ENCODE measurements around the gene RAB21.

Gene RAB21

DNA sequence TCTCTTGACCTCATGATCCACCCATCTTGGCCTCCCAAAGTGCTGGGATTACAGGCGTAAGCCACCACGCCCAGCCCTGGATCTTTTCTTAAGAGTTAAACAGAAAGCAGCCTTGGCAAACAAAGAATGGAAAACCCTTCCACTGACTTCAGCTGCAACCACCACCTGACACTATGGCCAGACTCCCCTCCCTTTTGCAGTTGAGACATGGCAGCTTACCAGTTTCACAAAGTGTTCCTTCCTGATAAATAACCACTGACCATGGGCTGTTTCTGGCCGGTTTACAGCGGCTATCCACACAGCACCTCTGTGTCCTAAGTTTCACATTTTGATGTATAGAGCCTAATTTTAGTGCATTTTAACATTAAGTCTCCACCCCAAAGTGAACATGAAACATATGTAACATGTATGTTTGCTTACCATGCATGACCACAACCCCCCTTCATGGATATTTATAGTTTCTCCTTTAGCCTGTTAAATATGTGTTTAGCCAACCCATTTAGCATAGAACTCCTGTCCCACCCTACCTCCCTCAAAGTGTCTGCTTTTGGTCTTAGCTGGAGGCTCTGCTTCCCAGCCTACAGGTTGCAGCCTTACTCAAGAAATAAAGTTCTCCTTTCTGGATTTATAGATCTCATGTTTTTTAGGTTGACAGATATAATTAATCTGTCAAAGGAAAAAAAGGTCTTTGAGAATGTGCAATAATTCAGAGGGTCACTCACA, 32.7 kb upstream of the RAB21 start:
- H3K9me3 ChIP-seq (ENCODE audit: control extremely low read depth in 1 of 5, control insufficient read depth in 4 of 5, insufficient read depth in 2 of 5, low read depth in 1 of 5, low read length in 4 of 5), result no peaks in the 10 kb centered on the region
- no peak for DNase-seq
- no peak overlapping the region for H3K4me3 ChIP-seq (ENCODE audit: control insufficient read depth in 1 of 7, extremely low read depth in 1 of 7, insufficient read depth in 4 of 7, low read depth in 2 of 7, low read length in 6 of 7)
- POLR2A ChIA-PET, result no interaction called here
- 100% methylated on average over 2 of the region's 4 CpGs for WGBS (ENCODE audit: insufficient coverage)
- H3K27me3 ChIP-seq (replicated peaks in 2 of 5; ENCODE audit: control insufficient read depth in 4 of 5, insufficient read depth in 5 of 5, low read length in 4 of 5), result no peaks in the 10 kb centered on the region
- no peaks in the 10 kb centered on the region for H3K4me1 ChIP-seq (ENCODE audit: control extremely low read depth in 1 of 4, control insufficient read depth in 4 of 4, insufficient read depth in 4 of 4, low read length in 3 of 4)
- H3K27ac ChIP-seq (ENCODE audit: insufficient read depth in 1 of 2, low read depth in 1 of 2, low read length in 2 of 2, poor library complexity in 1 of 2, severe bottlenecking in 2 of 2), result no peak overlapping the region
- no peaks in the 10 kb centered on the region for H3K36me3 ChIP-seq (ENCODE audit: control insufficient read depth in 4 of 4, insufficient read depth in 4 of 4, low read length in 3 of 4)
- CTCF ChIA-PET, result no interaction called here

DNA sequence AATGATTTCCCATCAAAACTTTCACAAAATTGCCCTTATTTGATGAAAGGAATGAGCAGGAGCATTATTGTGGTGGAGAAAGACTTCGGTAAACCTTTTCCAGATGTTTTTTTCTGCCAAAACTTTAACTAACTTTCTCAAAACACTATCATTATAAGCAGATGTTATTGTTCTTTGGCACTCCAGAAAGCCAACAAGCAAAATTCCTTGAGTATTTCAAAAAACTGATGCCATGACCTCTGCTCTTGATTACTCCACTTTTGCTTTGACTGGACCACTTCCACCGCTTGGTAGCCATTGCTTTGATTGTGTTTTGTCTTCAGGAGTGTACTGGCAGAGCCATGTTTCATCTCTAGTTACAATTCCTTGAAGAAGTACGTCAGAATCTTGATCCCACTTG, 29.7 kb upstream of the RAB21 start:
- Histone ChIP-seq H3K9me3 (ENCODE audit: control extremely low read depth in 1 of 5, control insufficient read depth in 4 of 5, insufficient read depth in 2 of 5, low read depth in 1 of 5, low read length in 4 of 5) (no peaks in the 10 kb centered on the region), H3K36me3 (ENCODE audit: control insufficient read depth in 4 of 4, insufficient read depth in 4 of 4, low read length in 3 of 4) (no peaks in the 10 kb centered on the region), H3K4me3 (ENCODE audit: control insufficient read depth in 1 of 7, extremely low read depth in 1 of 7, insufficient read depth in 4 of 7, low read depth in 2 of 7, low read length in 6 of 7) (no peak overlapping the region), H3K27ac (ENCODE audit: insufficient read depth in 1 of 2, low read depth in 1 of 2, low read length in 2 of 2, poor library complexity in 1 of 2, severe bottlenecking in 2 of 2) (no peak overlapping the region), H3K27me3 (replicated peaks in 2 of 5; ENCODE audit: control insufficient read depth in 4 of 5, insufficient read depth in 5 of 5, low read length in 4 of 5) (no peaks in the 10 kb centered on the region), H3K4me1 (ENCODE audit: control extremely low read depth in 1 of 4, control insufficient read depth in 4 of 4, insufficient read depth in 4 of 4, low read length in 3 of 4) (no peaks in the 10 kb centered on the region)
- CTCF ChIA-PET, result no interaction called here
- POLR2A ChIA-PET, result no interaction called here
- no peak for DNase-seq
- WGBS (ENCODE audit: insufficient coverage), result 100% methylated on average over 1 of the region's 3 CpGs

- Histone ChIP-seq H3K27me3 (replicated peaks in 2 of 5; ENCODE audit: control insufficient read depth in 4 of 5, insufficient read depth in 5 of 5, low read length in 4 of 5) (no peaks in the 10 kb centered on the region), H3K4me1 (ENCODE audit: control extremely low read depth in 1 of 4, control insufficient read depth in 4 of 4, insufficient read depth in 4 of 4, low read length in 3 of 4) (no peaks in the 10 kb centered on the region), H3K4me3 (ENCODE audit: control insufficient read depth in 1 of 7, extremely low read depth in 1 of 7, insufficient read depth in 4 of 7, low read depth in 2 of 7, low read length in 6 of 7) (no peak overlapping the region), H3K27ac (ENCODE audit: insufficient read depth in 1 of 2, low read depth in 1 of 2, low read length in 2 of 2, poor library complexity in 1 of 2, severe bottlenecking in 2 of 2) (no peak overlapping the region), H3K9me3 (ENCODE audit: control extremely low read depth in 1 of 5, control insufficient read depth in 4 of 5, insufficient read depth in 2 of 5, low read depth in 1 of 5, low read length in 4 of 5) (no peaks in the 10 kb centered on the region), H3K36me3 (ENCODE audit: control insufficient read depth in 4 of 4, insufficient read depth in 4 of 4, low read length in 3 of 4) (no peaks in the 10 kb centered on the region)
- CTCF ChIA-PET, result interaction anchor here (0.6 to 0.7 kb wide), 2 partner anchors 30 to 480 kb away, joined by 4 read pairs; no protein-coding TSS in a partner anchor
- WGBS (ENCODE audit: insufficient coverage), result 100% methylated on average over 1 of the region's 2 CpGs
- no peak for DNase-seq
- POLR2A ChIA-PET, result no interaction called here
These were observed 28.1 kb upstream of the RAB21 start for GRCh38 chr12:71726548-71726947.

- Histone ChIP-seq H3K27ac (ENCODE audit: insufficient read depth in 1 of 2, low read depth in 1 of 2, low read length in 2 of 2, poor library complexity in 1 of 2, severe bottlenecking in 2 of 2) (no peak overlapping the region), H3K4me3 (ENCODE audit: control insufficient read depth in 1 of 7, extremely low read depth in 1 of 7, insufficient read depth in 4 of 7, low read depth in 2 of 7, low read length in 6 of 7) (no peak overlapping the region), H3K27me3 (replicated peaks in 2 of 5; ENCODE audit: control insufficient read depth in 4 of 5, insufficient read depth in 5 of 5, low read length in 4 of 5) (no peaks in the 10 kb centered on the region), H3K9me3 (ENCODE audit: control extremely low read depth in 1 of 5, control insufficient read depth in 4 of 5, insufficient read depth in 2 of 5, low read depth in 1 of 5, low read length in 4 of 5) (no peaks in the 10 kb centered on the region), H3K36me3 (ENCODE audit: control insufficient read depth in 4 of 4, insufficient read depth in 4 of 4, low read length in 3 of 4) (no peaks in the 10 kb centered on the region), H3K4me1 (ENCODE audit: control extremely low read depth in 1 of 4, control insufficient read depth in 4 of 4, insufficient read depth in 4 of 4, low read length in 3 of 4) (no peaks in the 10 kb centered on the region)
- DNase-seq, result no peak
- WGBS (ENCODE audit: insufficient coverage), result 100% methylated on average over 2 of the region's 5 CpGs
- ChIA-PET POLR2A (no interaction called here), CTCF (no interaction called here)
These were observed 26.7 kb upstream of the RAB21 start for GRCh38 chr12:71727958-71728357.

GRCh38 chr12:71730936-71731335, 23.7 kb upstream of the RAB21 start:
- no peak overlapping the region for H3K4me3 ChIP-seq (ENCODE audit: control insufficient read depth in 1 of 7, extremely low read depth in 1 of 7, insufficient read depth in 4 of 7, low read depth in 2 of 7, low read length in 6 of 7)
- no peak for DNase-seq
- ChIA-PET CTCF (interaction anchor here (0.7 kb wide), 1 partner anchor 1090 kb away, joined by 3 read pairs; no protein-coding TSS in a partner anchor), POLR2A (no interaction called here)
- H3K27ac ChIP-seq (ENCODE audit: insufficient read depth in 1 of 2, low read depth in 1 of 2, low read length in 2 of 2, poor library complexity in 1 of 2, severe bottlenecking in 2 of 2), result no peak overlapping the region
- 100% methylated on average over 2 of the region's 7 CpGs for WGBS (ENCODE audit: insufficient coverage)
- no peaks in the 10 kb centered on the region for H3K27me3 ChIP-seq (replicated peaks in 2 of 5; ENCODE audit: control insufficient read depth in 4 of 5, insufficient read depth in 5 of 5, low read length in 4 of 5)
- no peaks in the 10 kb centered on the region for H3K9me3 ChIP-seq (ENCODE audit: control extremely low read depth in 1 of 5, control insufficient read depth in 4 of 5, insufficient read depth in 2 of 5, low read depth in 1 of 5, low read length in 4 of 5)
- H3K4me1 ChIP-seq (ENCODE audit: control extremely low read depth in 1 of 4, control insufficient read depth in 4 of 4, insufficient read depth in 4 of 4, low read length in 3 of 4), result no peaks in the 10 kb centered on the region
- H3K36me3 ChIP-seq (ENCODE audit: control insufficient read depth in 4 of 4, insufficient read depth in 4 of 4, low read length in 3 of 4), result no peaks in the 10 kb centered on the region

GRCh38 chr12:71731439-71732356, 23.0 kb upstream of the RAB21 start:
- POLR2A ChIA-PET, result no interaction called here
- no peaks in the 10 kb centered on the region for H3K27me3 ChIP-seq (replicated peaks in 2 of 5; ENCODE audit: control insufficient read depth in 4 of 5, insufficient read depth in 5 of 5, low read length in 4 of 5)
- no peak overlapping the region for H3K27ac ChIP-seq (ENCODE audit: insufficient read depth in 1 of 2, low read depth in 1 of 2, low read length in 2 of 2, poor library complexity in 1 of 2, severe bottlenecking in 2 of 2)
- WGBS (ENCODE audit: insufficient coverage), result 87% methylated on average over 18 of the region's 21 CpGs
- no peaks in the 10 kb centered on the region for H3K36me3 ChIP-seq (ENCODE audit: control insufficient read depth in 4 of 4, insufficient read depth in 4 of 4, low read length in 3 of 4)
- CTCF ChIA-PET, result interaction anchor here (0.6 to 0.7 kb wide), 2 partner anchors 73 to 1089 kb away, joined by 3 read pairs; no protein-coding TSS in a partner anchor
- no peaks in the 10 kb centered on the region for H3K9me3 ChIP-seq (ENCODE audit: control extremely low read depth in 1 of 5, control insufficient read depth in 4 of 5, insufficient read depth in 2 of 5, low read depth in 1 of 5, low read length in 4 of 5)
- peak in 1 of 3 donors; percentile 16 for DNase-seq
- no peak overlapping the region for H3K4me3 ChIP-seq (ENCODE audit: control insufficient read depth in 1 of 7, extremely low read depth in 1 of 7, insufficient read depth in 4 of 7, low read depth in 2 of 7, low read length in 6 of 7)
- no peaks in the 10 kb centered on the region for H3K4me1 ChIP-seq (ENCODE audit: control extremely low read depth in 1 of 4, control insufficient read depth in 4 of 4, insufficient read depth in 4 of 4, low read length in 3 of 4)

- Histone ChIP-seq H3K9me3 (ENCODE audit: control extremely low read depth in 1 of 5, control insufficient read depth in 4 of 5, insufficient read depth in 2 of 5, low read depth in 1 of 5, low read length in 4 of 5) (no peaks in the 10 kb centered on the region), H3K27ac (ENCODE audit: insufficient read depth in 1 of 2, low read depth in 1 of 2, low read length in 2 of 2, poor library complexity in 1 of 2, severe bottlenecking in 2 of 2) (no peak overlapping the region), H3K4me3 (ENCODE audit: control insufficient read depth in 1 of 7, extremely low read depth in 1 of 7, insufficient read depth in 4 of 7, low read depth in 2 of 7, low read length in 6 of 7) (no peak overlapping the region), H3K27me3 (replicated peaks in 2 of 5; ENCODE audit: control insufficient read depth in 4 of 5, insufficient read depth in 5 of 5, low read length in 4 of 5) (no peaks in the 10 kb centered on the region), H3K4me1 (ENCODE audit: control extremely low read depth in 1 of 4, control insufficient read depth in 4 of 4, insufficient read depth in 4 of 4, low read length in 3 of 4) (no peaks in the 10 kb centered on the region), H3K36me3 (ENCODE audit: control insufficient read depth in 4 of 4, insufficient read depth in 4 of 4, low read length in 3 of 4) (no peaks in the 10 kb centered on the region)
- CTCF ChIA-PET, result no interaction called here
- POLR2A ChIA-PET, result no interaction called here
- DNase-seq, result no peak
- WGBS (ENCODE audit: insufficient coverage), result 93% methylated on average over 2 of the region's 3 CpGs
These were observed 22.3 kb upstream of the RAB21 start for GRCh38 chr12:71732357-71732712.
